8988T (cell line): ENCODE measurements around the gene DAGLA.

ENCODE experiments used
- DNase-seq: peaks from one replicate; pipeline ENCODE4 v3.0.0; 2011

The DAGLA gene

DNA sequence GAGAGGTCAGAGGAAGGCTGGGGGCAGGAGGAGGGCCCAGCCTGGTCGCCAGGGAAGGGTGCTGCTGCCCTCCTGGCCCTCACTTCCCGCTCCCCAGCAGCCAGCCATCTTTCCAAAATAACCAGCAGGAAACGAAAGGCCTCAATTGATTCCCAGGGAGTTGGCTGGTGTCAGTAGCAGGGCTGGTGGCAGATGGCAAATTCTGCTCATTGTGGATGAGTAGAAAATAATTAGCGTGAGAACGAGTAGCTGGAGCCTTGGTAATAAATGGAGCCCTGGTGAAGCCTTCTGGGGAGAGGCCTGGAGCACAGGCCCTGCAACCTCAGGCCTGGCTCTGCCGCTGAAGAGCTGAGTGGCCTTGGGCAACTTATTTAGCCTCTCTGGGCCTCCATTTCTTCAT, 31.3 kb downstream of the DAGLA start:
- DNase-seq = no peak

DNA sequence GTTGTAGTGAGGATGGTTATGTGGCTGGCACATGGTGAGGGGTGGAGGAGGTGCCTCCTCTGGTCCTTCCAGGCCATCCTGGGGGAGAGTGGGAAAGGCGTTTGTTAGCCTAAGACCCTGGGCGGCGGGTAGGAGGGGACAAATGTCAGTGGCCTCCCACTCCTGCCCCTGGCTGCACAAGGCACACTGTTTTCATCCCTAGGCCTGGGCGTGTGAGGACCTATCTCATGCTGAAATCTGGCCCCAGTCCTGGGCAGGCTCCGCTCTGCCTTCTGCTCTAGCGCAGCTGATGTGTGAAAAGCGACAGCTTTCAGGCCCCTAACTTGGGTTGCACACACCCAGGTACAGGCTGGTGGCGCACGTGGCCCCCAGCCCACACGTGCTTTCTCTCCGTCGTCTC, 32.1 kb downstream of the DAGLA start:
- DNase-seq = no peak

DNA sequence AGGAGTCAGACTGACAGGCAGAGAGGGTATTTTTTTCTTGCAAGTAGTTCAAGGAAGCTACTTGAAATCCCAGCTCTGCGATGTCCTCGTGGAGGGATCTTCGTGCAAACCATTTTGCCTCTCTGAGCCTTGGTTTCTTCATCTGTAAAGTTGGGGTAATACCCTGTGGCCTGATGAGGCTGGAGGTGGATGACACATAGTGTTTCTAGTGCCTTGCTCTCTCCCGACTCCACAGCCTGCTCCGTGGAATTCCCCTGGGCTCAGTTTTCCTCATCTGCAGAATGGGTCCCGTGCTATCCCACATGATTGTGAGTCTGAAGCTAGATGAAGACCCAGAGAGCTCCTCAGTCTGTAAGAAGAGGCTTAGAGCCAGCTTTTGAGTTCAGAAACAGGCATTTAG, 32.7 kb downstream of the DAGLA start:
- no peak for DNase-seq

DNA sequence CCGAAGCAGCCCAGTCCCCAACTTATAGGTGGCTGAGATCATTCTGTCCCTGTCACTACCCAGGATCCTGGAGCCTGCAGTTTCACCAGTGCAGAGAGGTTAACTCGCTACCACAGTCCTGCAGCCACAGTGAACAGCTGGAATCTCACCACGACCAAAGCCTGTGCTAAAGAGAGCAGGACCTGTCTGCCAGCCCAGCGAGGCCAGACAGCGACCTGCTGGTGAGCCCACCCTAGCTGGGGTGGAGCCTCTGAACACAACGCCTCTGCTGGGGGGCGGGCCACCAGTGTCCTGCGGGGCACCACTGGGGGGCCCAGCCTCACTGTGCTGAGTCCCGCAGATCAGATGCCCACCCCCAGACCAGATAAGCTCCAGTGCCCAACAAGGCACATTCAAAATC, 33.3 kb downstream of the DAGLA start:
- DNase-seq = no peak

DNA sequence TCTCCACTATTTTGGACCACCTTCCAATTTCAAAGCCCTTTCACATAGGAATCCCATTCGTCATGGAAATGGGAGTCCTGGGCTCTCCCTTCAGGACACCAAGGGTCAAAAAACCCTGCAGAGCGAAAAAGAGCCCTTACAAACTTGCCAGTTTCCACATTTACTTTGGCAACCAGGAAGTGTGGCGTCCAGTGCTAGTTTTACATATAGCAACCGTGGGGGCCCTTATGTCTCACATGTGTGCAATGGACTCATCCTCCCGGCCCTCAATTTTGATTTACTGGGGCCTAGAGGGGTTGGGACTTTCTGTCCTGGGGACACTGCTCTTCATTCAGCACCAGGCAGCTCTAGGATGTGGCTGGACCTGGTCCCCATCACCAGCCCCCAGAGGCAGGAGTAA, 33.7 kb downstream of the DAGLA start:
- no peak for DNase-seq

DNA sequence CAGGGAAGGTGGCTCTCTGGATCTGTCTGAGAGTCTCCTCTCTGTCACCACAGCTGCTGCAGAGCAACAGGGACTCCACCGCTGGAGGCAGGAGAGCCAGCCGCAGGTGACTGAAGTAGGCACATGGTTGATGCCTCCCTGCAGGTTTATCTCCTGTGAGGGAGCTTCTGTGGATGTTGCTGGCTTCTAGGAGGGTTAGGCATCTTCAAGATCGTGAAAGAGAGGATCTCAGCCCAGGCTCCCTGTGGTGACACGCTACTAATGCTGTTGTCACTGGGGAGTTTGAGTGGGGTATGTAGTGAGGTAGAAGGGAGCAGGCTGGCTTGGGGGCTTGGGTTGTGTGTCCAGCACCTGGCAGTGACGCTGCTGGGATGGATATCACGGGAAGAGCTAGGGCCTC, 34.1 kb downstream of the DAGLA start:
- DNase-seq = no peak

- no peak for DNase-seq
Measured at GRCh38 chr11:61714916-61715315, 34.7 kb downstream of the DAGLA start.

GRCh38 chr11:61715867-61716266, 35.7 kb downstream of the DAGLA start:
- no peak for DNase-seq

DNA sequence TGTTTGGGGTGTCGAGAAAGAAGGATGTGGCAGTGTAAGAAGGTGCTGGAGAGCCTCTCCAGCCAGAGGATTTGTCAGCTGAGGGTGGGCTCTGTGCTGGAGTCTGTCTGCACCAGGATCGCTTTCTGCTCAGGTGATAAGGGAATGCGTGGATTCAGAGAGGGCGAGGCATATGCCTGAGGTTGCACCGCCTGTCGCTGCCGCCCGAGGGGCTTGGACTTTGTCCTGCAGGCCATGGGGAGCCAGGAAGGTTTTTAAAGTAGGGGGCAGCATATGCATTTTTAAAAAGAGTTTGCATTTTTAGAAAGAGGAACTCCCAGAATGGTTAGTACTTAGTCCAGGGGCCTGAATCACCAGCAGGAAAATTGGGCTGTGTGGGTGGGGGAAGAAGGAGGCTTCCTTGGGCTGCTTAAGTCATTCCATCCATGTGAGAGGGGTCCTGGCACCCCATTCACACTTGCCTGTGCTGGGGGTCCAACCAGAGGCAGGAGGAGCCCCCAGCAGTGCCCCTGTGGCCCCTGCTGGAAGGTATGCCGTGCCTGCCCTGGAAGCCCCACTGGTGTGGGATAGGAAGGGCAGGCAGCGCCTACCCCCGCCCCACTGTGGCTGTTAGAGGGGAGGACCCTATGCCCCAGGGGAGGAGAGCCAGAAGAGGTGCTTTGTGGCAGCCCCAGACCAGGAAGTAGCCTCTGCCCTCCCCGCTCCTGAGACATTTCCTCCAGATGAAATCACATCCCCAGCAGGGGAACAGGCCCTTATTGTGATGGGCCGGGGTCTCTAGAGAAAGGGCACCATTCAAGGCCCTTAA, 36.5 kb downstream of the DAGLA start:
- no peak for DNase-seq

GRCh38 chr11:61717286-61718033, 37.3 kb downstream of the DAGLA start:
- DNase-seq = no peak

DNA sequence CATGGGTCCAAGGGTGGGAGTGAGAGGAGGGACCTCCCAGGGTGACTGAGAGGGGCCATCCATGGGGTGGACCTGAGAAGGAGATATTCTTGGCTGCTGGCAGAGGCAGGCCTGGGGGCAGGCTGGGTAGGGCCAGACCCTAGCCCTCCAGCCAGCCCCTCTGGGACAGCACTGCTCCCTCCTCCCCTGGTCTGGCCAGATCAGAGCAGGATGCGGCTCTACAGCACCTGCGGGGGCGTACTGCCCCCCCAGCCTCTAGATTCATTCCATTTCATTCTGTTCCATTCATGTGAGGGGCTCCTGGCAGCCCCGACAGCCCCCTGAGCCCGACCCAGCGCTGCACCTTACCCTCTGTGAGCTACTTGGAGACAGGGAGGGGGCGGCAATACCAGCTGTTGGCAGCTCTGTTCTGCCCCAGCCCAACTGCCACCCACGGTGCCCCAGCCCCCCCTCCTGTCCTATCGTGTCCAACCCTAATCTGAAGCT, 37.9 kb downstream of the DAGLA start:
- no peak for DNase-seq

- no peak for DNase-seq
Measured at GRCh38 chr11:61718621-61719302, 38.6 kb downstream of the DAGLA start.

DNA sequence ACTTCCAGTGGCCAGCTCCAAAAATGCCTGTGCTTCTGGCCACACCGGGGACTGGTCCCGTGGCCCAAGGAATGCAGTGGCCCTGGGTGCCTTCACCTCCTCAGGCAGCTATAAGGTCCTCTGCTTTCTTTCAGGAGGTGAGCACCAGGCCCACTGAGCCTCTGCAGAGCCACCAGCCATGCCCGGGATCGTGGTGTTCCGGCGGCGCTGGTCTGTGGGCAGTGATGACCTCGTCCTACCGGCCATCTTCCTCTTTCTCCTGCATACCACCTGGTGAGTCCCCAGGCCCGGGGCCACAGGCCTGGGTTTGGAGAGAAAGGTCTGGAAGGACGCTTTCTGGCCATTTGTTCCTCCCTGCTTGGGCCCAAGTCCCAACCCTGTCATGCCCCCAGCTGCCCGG, 39.8 kb downstream of the DAGLA start:
- no peak for DNase-seq

DNA sequence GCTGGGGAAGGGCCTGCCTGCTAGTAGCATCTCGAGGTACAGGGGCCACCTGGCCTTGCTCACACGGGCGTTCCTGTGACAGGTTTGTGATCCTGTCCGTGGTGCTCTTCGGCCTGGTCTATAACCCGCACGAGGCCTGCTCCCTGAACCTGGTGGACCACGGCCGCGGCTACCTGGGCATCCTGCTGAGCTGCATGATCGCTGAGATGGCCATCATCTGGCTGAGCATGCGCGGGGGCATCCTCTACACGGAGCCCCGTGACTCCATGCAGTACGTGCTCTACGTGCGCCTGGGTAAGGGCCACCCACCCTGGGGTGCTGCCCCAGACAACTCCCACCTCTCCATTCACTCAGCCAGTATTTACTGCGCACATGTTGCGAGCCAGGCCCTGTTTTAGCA, 40.4 kb downstream of the DAGLA start:
- no peak for DNase-seq

DNA sequence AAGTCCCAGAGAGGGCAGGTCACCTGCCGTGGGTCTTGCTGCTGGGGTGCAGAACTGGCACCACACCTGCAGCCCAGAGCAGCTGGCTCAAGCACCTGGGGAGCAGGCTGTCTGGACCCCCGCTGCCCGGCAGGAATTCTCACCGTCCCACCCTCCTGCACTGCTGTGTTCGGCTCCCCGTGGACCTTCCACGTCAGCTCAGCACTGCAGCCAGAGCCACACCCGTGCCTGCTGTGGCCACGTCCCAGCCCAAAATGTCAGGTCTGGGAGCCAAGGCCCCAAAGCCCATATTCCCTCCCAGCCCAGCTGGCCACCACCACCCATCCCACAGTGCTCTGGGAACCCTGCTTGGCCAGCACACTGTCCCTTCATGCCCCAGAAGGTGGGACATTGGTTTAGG, 44.2 kb downstream of the DAGLA start:
- no peak for DNase-seq

GRCh38 chr11:61725781-61726231, 45.6 kb downstream of the DAGLA start:
- DNase-seq = no peak

GRCh38 chr11:61726775-61727174, 46.6 kb downstream of the DAGLA start:
- DNase-seq = no peak

- no peak for DNase-seq
Measured at GRCh38 chr11:61727401-61727811, 47.2 kb downstream of the DAGLA start.

DNA sequence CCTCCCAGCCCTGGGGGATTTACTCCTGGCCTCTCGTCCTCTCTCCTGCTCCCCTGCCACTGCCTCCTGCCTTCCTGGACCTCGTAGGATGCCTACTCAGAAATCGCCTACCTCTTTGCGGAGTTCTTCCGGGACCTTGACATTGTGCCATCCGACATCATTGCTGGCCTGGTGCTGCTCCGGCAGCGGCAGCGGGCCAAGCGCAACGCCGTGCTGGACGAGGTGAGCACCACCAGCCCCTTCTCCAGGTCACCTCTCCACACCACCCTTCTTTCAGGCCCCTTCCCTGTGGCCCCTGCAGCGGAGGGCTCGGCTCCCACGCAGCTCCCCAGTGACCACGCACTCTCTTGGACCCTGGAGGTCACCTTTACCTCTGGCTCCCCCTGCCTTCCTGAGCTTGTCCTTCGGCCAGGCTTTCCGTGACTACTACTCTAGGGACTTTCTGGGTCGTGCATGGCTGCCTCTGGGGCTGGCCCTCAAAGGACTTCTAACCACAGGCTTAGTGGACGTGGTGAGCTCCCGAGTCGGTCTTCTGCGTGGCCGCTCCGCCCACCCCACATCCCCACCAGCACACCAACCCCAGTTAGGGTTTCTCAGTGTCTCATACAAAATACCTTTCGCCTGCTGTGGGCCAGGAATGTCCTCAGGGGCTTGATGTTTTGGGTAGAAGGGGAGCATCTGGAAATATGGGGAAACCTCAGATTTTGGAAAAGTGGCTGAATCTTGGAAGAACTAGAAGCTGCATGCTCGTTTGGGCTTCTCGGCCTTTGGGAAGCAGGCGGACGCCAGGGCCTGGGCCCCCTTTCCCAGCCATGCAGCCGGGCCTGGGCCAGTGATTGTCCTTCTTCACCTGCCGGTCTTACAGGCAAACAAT, 48.1 kb downstream of the DAGLA start:
- no peak for DNase-seq

- no peak for DNase-seq
Measured at GRCh38 chr11:61728940-61729219, 48.7 kb downstream of the DAGLA start.

DNA sequence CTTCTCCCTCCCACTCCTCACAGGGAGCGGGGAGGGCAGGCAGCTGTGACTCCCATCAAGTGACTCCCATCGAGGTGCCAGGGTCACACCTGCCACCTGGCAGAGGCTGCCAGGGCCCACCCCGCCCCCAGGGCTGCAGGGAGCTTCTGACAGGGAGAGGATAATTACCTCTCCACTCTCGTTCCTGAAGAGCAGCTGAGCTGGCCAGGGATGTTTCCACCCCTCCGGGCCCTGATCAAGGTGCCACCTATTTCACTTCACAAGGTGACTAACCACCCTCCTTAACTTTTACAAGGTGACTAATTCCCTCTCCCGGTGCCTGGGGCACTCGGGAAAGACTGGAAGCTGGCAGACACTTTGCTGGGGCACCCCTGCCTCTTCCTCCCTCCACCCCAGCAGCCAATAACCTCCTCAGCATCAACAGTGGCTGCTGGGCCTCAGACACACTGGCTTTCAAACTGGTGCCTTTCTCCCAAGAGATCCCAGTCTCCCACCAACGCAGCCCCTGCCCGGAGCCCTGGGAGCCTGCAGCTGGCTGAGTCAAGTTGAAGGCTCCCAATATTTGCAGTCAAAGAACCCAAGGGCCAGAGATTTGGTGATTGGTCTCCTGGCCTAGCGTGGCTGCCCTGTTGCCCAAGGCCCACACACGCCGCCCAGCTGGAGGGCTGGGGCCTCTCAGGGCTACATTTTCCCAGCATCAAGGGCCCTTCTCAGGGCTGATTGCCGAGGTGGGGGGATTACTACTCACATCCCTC, 50.2 kb downstream of the DAGLA start:
- DNase-seq = no peak
